ES-I3 (cell line): ENCODE results near the gene TMEM178B.

Experiments used
- H3K36me3 ChIP-seq: 2 replicates; pipeline ENCODE4 v1.6.1; 2013; ENCODE audit warnings: mild to moderate bottlenecking, low read length, control low read depth, moderate library complexity; ENCODE audit not compliant: insufficient read depth
- H3K4me1 ChIP-seq: 2 replicates; pipeline ENCODE4 v1.6.1; 2013; ENCODE audit warnings: mild to moderate bottlenecking, control low read depth, low read length; ENCODE audit not compliant: insufficient read depth
- H3K9ac ChIP-seq: 2 replicates; pipeline ENCODE4 v1.6.1; 2013; ENCODE audit warnings: low read depth, mild to moderate bottlenecking, low read length, moderate library complexity
- H3K9me3 ChIP-seq: 2 replicates; pipeline ENCODE4 v1.6.1; 2013; ENCODE audit warnings: mild to moderate bottlenecking, low read length, moderate library complexity; ENCODE audit not compliant: control insufficient read depth, insufficient read depth

TMEM178B gene

GRCh38 chr7:141280100-141280499 is 206.2 kb downstream of the TMEM178B start:
- Histone ChIP-seq H3K36me3 (no peaks in the 10 kb centered on the region), H3K9ac (no peak overlapping the region), H3K4me1 (no peaks in the 10 kb centered on the region), H3K9me3 (no peaks in the 10 kb centered on the region)

- Histone ChIP-seq H3K4me1 (no peaks in the 10 kb centered on the region), H3K9me3 (no peaks in the 10 kb centered on the region), H3K36me3 (no peaks in the 10 kb centered on the region), H3K9ac (no peak overlapping the region)
These were observed 207.4 kb downstream of the TMEM178B start for GRCh38 chr7:141281311-141281710.

- H3K4me1 ChIP-seq, result no peaks in the 10 kb centered on the region
- H3K36me3 ChIP-seq, result no peaks in the 10 kb centered on the region
- H3K9ac ChIP-seq, result no peak overlapping the region
- H3K9me3 ChIP-seq, result no peaks in the 10 kb centered on the region
These were observed 212.7 kb downstream of the TMEM178B start for GRCh38 chr7:141286522-141286921.

- no peaks in the 10 kb centered on the region for H3K9me3 ChIP-seq
- H3K9ac ChIP-seq, result no peak overlapping the region
- no peaks in the 10 kb centered on the region for H3K4me1 ChIP-seq
- H3K36me3 ChIP-seq, result no peaks in the 10 kb centered on the region
These were observed 214.1 kb downstream of the TMEM178B start for GRCh38 chr7:141287936-141288335.

- Histone ChIP-seq H3K4me1 (no peaks in the 10 kb centered on the region), H3K36me3 (no peaks in the 10 kb centered on the region), H3K9me3 (no peaks in the 10 kb centered on the region)
These were observed 214.8 kb downstream of the TMEM178B start for GRCh38 chr7:141288626-141289025.

GRCh38 chr7:141290365-141290764 is 216.5 kb downstream of the TMEM178B start:
- H3K9me3 ChIP-seq, result no peaks in the 10 kb centered on the region
- no peaks in the 10 kb centered on the region for H3K36me3 ChIP-seq
- no peaks in the 10 kb centered on the region for H3K4me1 ChIP-seq
- no peak overlapping the region for H3K9ac ChIP-seq

More at GRCh38 chr7:141288626-141289025, 214.8 kb downstream of the TMEM178B start:
- H3K9ac ChIP-seq, result no peak overlapping the region

GRCh38 chr7:141290973-141291372 is 217.1 kb downstream of the TMEM178B start:
- Histone ChIP-seq H3K9me3 (no peaks in the 10 kb centered on the region), H3K36me3 (no peaks in the 10 kb centered on the region), H3K4me1 (no peaks in the 10 kb centered on the region), H3K9ac (no peak overlapping the region)

GRCh38 chr7:141291541-141291940 is 217.7 kb downstream of the TMEM178B start:
- Histone ChIP-seq H3K4me1 (no peaks in the 10 kb centered on the region), H3K9ac (no peak overlapping the region), H3K9me3 (no peaks in the 10 kb centered on the region), H3K36me3 (no peaks in the 10 kb centered on the region)

- H3K36me3 ChIP-seq, result no peaks in the 10 kb centered on the region
- H3K9ac ChIP-seq, result no peak overlapping the region
- no peaks in the 10 kb centered on the region for H3K9me3 ChIP-seq
- H3K4me1 ChIP-seq, result no peaks in the 10 kb centered on the region
These were observed 220.4 kb downstream of the TMEM178B start for GRCh38 chr7:141294143-141294829.

GRCh38 chr7:141295367-141295895 is 221.6 kb downstream of the TMEM178B start:
- Histone ChIP-seq H3K9ac (no peak overlapping the region), H3K9me3 (no peaks in the 10 kb centered on the region), H3K36me3 (no peaks in the 10 kb centered on the region), H3K4me1 (no peaks in the 10 kb centered on the region; the same call in 1 of the 2 replicates)

GRCh38 chr7:141300816-141301215 is 227.0 kb downstream of the TMEM178B start:
- no peaks in the 10 kb centered on the region; the same call in 1 of the 2 replicates for H3K4me1 ChIP-seq
- no peaks in the 10 kb centered on the region for H3K9me3 ChIP-seq
- no peak overlapping the region for H3K9ac ChIP-seq
- H3K36me3 ChIP-seq, result no peaks in the 10 kb centered on the region

- Histone ChIP-seq H3K9ac (no peak overlapping the region), H3K4me1 (no peaks in the 10 kb centered on the region; the same call in 1 of the 2 replicates), H3K36me3 (no peaks in the 10 kb centered on the region), H3K9me3 (no peaks in the 10 kb centered on the region)
These were observed 227.7 kb downstream of the TMEM178B start for GRCh38 chr7:141301544-141301943.

GRCh38 chr7:141302617-141303016 is 228.8 kb downstream of the TMEM178B start:
- no peaks in the 10 kb centered on the region for H3K36me3 ChIP-seq

GRCh38 chr7:141304291-141304690 is 230.4 kb downstream of the TMEM178B start:
- Histone ChIP-seq H3K36me3 (no peaks in the 10 kb centered on the region), H3K9me3 (no peaks in the 10 kb centered on the region), H3K4me1 (no peaks in the 10 kb centered on the region; the same call in 1 of the 2 replicates), H3K9ac (no peak overlapping the region)

More at GRCh38 chr7:141302617-141303016, 228.8 kb downstream of the TMEM178B start:
- H3K4me1 ChIP-seq, result no peaks in the 10 kb centered on the region; the same call in 1 of the 2 replicates
- no peak overlapping the region for H3K9ac ChIP-seq
- no peaks in the 10 kb centered on the region for H3K9me3 ChIP-seq

GRCh38 chr7:141306081-141306480 is 232.2 kb downstream of the TMEM178B start:
- H3K36me3 ChIP-seq, result no peaks in the 10 kb centered on the region

More at GRCh38 chr7:141306081-141306480, 232.2 kb downstream of the TMEM178B start:
- no peak overlapping the region for H3K9ac ChIP-seq
- H3K9me3 ChIP-seq, result no peaks in the 10 kb centered on the region
- no peaks in the 10 kb centered on the region for H3K4me1 ChIP-seq
